Testis (tissue), 3 donors: ENCODE measurements around the gene ZNF628. TPM values are rescaled to one million over a fixed set of nuclear protein-coding genes. Genes with fewer than 3 reads are reported as not detected.

Experiments
- DNase-seq: peaks from one replicate; pipeline ENCODE4 v3.0.0-alpha.2; 2019
- H3K27ac ChIP-seq, 2 donors: fragments of 200-600 bp; sonication (generic); one replicate each; pipeline ENCODE4 v1.5.1; 2019
- H3K27me3 ChIP-seq: fragments of 200-600 bp; sonication (generic); one replicate; pipeline ENCODE4 v1.5.1; 2019
- H3K36me3 ChIP-seq: fragments of 200-600 bp; sonication (generic); one replicate; pipeline ENCODE4 v1.5.1; 2017; ENCODE audit warnings: low read depth; ENCODE audit errors: missing control alignments
- H3K4me1 ChIP-seq: fragments of 200-600 bp; sonication (generic); one replicate; pipeline ENCODE4 v1.5.1; 2019
- H3K4me3 ChIP-seq, 2 donors: fragments of 200-600 bp; sonication (generic); one replicate each; pipeline ENCODE4 v1.5.1; 2017 to 2019
- H3K9me3 ChIP-seq: fragments of 200-600 bp; sonication (generic); one replicate; pipeline ENCODE4 v1.5.1; 2017
- CTCF ChIP-seq, 3 experiments: fragments of 450-650 bp in 2 of 3; fragments of 200-600 bp in 1 of 3; sonication (generic) in 1 of 3; IDR thresholded peaks; one replicate each; pipeline ENCODE4 v1.5.1; 2016 to 2019; ENCODE audit warnings: antibody characterized with exemption in 3 of 3, mild to moderate bottlenecking in 2 of 3, moderate library complexity in 1 of 3
- POLR2A ChIP-seq: fragments of 450-650 bp; IDR thresholded peaks from one replicate; pipeline ENCODE4 v1.6.1; 2017; ENCODE audit warnings: antibody characterized with exemption, mild to moderate bottlenecking, moderate library complexity
- WGBS, 2 donors: methylation state at CpG; one replicate each; pipeline ENCODE4 v1.1.5; 2018; 5-methylcytosine and 5-hydroxymethylcytosine counted together
- intact Hi-C: fragments of 100-400 bp; cut with DNase I; formaldehyde crosslinking; loops from one replicate; pipeline ENCODE4 v1.15.1; 2023; ENCODE audit warnings: low total_unique reads
- polyA plus RNA-seq: library from polyadenylated mRNA; stranded (reverse); fragments of 350-450 nt; fragmentation: Illumina TruSeq; extraction: RNeasy Lipid Tissue Mini Kit (QIAGEN cat#74804); gene quantifications from one replicate; pipeline ENCODE4 v1.2.3, GENCODE V29; 2014; ENCODE audit warnings: low read depth, low replicate concordance; ENCODE audit not compliant: insufficient read depth
- total RNA-seq, 2 donors: library from RNA; depleted of rRNA; stranded (reverse); fragments of >200 nt; gene quantifications; one replicate each; pipeline ENCODE4 v1.2.3, GENCODE V29; 2016

ZNF628 gene
- total and polyA plus RNA-seq, 3 donors from 2014 or later, result 31.3 to 53.7 (median 33.8) TPM

- Histone ChIP-seq H3K27me3 (no peaks in the 10 kb centered on the region), H3K27ac (no peak overlapping the region), H3K36me3 (no peaks in the 10 kb centered on the region), H3K9me3 (no peaks in the 10 kb centered on the region), H3K4me3 (peak overlapping the region; percentile 12 to 29), H3K4me1 (no peaks in the 10 kb centered on the region)
- TF ChIP-seq POLR2A (no peak), CTCF (IDR thresholded peaks at IDR 0.05) (no peak)
- 5% methylated on average over 17 to 38 of the region's 39 CpGs for WGBS, 2 donors
- no peak for DNase-seq
- intact Hi-C loops, result no loop called here
Measured at GRCh38 chr19:55440411-55441105, 35.9 kb upstream of the ZNF628 start.

DNA sequence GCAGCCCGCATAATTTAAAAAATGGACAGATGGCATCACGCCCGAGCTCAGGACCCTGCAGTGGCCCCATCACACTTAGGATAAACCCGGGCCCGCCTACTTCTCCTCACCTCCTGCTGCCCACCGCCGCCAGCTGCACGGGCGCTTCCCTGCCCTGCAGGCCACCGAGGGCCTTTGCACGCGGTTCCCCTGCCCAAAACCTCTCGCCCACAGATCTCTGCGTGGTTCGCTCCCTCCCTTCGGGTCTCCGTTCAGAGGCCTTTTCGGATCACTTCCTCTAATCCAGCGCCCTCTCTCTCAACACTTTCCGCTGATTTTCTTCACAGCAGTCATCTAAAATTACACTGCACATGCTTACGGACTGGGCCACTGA is 35.1 kb upstream of the ZNF628 start:
- Histone ChIP-seq H3K9me3 (no peaks in the 10 kb centered on the region), H3K4me1 (no peaks in the 10 kb centered on the region), H3K27ac (no peak overlapping the region), H3K27me3 (no peaks in the 10 kb centered on the region), H3K4me3 (no peak overlapping the region), H3K36me3 (no peaks in the 10 kb centered on the region)
- no peak for DNase-seq
- TF ChIP-seq POLR2A (no peak), CTCF (IDR thresholded peaks at IDR 0.05) (no peak)
- 1 to 4% methylated on average over 21 of the region's 21 CpGs for WGBS, 2 donors
- intact Hi-C loops, result no loop called here

GRCh38 chr19:55441692-55442321 is 34.6 kb upstream of the ZNF628 start:
- H3K27ac ChIP-seq, result no peak overlapping the region
- DNase-seq, result no peak
- WGBS, 2 donors, result 1 to 3% methylated on average over 21 to 37 of the region's 39 CpGs
- no peak overlapping the region for H3K4me3 ChIP-seq
- TF ChIP-seq CTCF (IDR thresholded peaks at IDR 0.05) (no peak), POLR2A (no peak)
- no peaks in the 10 kb centered on the region for H3K36me3 ChIP-seq
- no peaks in the 10 kb centered on the region for H3K9me3 ChIP-seq
- H3K4me1 ChIP-seq, result no peaks in the 10 kb centered on the region
- no peaks in the 10 kb centered on the region for H3K27me3 ChIP-seq
- intact Hi-C loops, result no loop called here

DNA sequence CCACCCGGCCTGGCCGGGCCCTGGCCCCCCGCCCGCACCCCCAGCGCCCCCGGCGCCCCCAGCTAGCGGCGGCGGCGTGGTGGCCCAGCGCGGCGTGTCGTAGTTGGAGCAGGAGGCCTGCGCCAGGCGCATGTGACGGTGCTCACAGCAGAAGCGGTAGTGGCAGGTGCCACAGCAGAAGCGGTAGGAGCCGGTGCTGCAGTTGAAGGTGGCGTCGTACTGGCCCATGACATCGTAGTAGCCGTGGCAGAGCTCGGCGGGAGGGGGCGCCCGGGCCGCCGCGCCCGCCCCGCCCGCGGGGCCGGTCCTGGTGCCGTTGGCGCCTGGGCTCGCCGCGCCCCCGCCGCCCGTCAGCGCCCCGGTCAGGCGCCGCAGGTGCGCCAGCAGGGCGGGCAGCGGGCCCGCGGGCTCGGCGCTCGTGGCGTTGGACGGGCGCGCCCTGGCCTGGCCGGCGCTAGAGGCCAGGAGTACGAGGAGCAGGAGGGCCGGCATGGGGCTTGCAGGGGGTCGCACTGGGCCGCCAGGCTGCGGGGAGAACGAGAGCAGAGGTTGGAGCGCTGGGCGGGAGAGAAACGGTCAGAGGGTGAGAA is 34.0 kb upstream of the ZNF628 start:
- Histone ChIP-seq H3K4me3 (no peak overlapping the region), H3K27ac (no peak overlapping the region), H3K27me3 (no peaks in the 10 kb centered on the region), H3K4me1 (no peaks in the 10 kb centered on the region), H3K9me3 (no peaks in the 10 kb centered on the region), H3K36me3 (no peaks in the 10 kb centered on the region)
- intact Hi-C loops, result no loop called here
- DNase-seq, result no peak
- WGBS, 2 donors, result 0 to 1% methylated on average over 2 to 58 of the region's 72 CpGs
- no peak for TF ChIP-seq CTCF (IDR thresholded peaks at IDR 0.05)
- no peak for TF ChIP-seq POLR2A
